H9 (cell line): ENCODE results near the gene RNF31. TPM values are rescaled to one million over a fixed set of nuclear protein-coding genes. Genes with fewer than 3 reads are reported as not detected.

Source experiments
- DNase-seq: peaks from one replicate; pipeline ENCODE4 v3.0.0-alpha.2; 2017
- H2AFZ ChIP-seq: one replicate; pipeline ENCODE4 v1.6.1; 2013; ENCODE audit warnings: mild to moderate bottlenecking, low read length, control low read depth, moderate library complexity
- H2AK5ac ChIP-seq: 2 replicates; pipeline ENCODE4 v1.6.1; 2013; ENCODE audit warnings: low read length, control low read depth, mixed read lengths; ENCODE audit not compliant: insufficient read length
- H2BK120ac ChIP-seq: one replicate; pipeline ENCODE4 v1.6.1; 2013; ENCODE audit warnings: low read depth, mild to moderate bottlenecking, low read length, control low read depth, inconsistent platforms; ENCODE audit not compliant: poor library complexity, severe bottlenecking
- H2BK12ac ChIP-seq: 2 replicates; pipeline ENCODE4 v1.6.1; 2013; ENCODE audit warnings: low read length, control low read depth, mixed read lengths, low read depth; ENCODE audit not compliant: insufficient read length
- H2BK15ac ChIP-seq: 2 replicates; pipeline ENCODE4 v1.6.1; 2013; ENCODE audit warnings: low read depth, low read length, control low read depth
- H2BK20ac ChIP-seq: one replicate; pipeline ENCODE4 v1.6.1; 2013; ENCODE audit warnings: low read depth, mild to moderate bottlenecking, low read length, control low read depth, inconsistent platforms; ENCODE audit not compliant: poor library complexity, severe bottlenecking
- H2BK5ac ChIP-seq: 2 replicates; pipeline ENCODE4 v1.6.1; 2013; ENCODE audit warnings: low read length, control low read depth, mixed read lengths; ENCODE audit not compliant: insufficient read length
- H3K14ac ChIP-seq: 2 replicates; pipeline ENCODE4 v1.6.1; 2013; ENCODE audit warnings: low read length, control low read depth; ENCODE audit not compliant: insufficient read depth
- H3K18ac ChIP-seq: 2 replicates; pipeline ENCODE4 v1.6.1; 2013; ENCODE audit warnings: low read depth, mild to moderate bottlenecking, mixed read lengths, low read length, control low read depth; ENCODE audit not compliant: insufficient read length
- H3K23ac ChIP-seq: 2 replicates; pipeline ENCODE4 v1.6.1; 2013; ENCODE audit warnings: low read length, control low read depth, mixed read lengths, low read depth; ENCODE audit not compliant: insufficient read length
- H3K23me2 ChIP-seq: 2 replicates; pipeline ENCODE4 v1.6.1; 2013; ENCODE audit warnings: low read depth, mild to moderate bottlenecking, mixed read lengths, low read length, control low read depth; ENCODE audit not compliant: insufficient read length, poor library complexity, severe bottlenecking
- H3K27ac ChIP-seq: 2 replicates; pipeline ENCODE4 v1.5.1; 2013; ENCODE audit warnings: low read length, control low read depth, mixed read lengths, low read depth; ENCODE audit not compliant: insufficient read length
- H3K27me3 ChIP-seq: 2 replicates; pipeline ENCODE4 v1.6.1; 2013; ENCODE audit warnings: low read length, control low read depth, inconsistent platforms; ENCODE audit not compliant: insufficient read depth
- H3K4ac ChIP-seq: 2 replicates; pipeline ENCODE4 v1.6.1; 2013; ENCODE audit warnings: low read depth, mild to moderate bottlenecking, control low read depth, inconsistent platforms, low read length, moderate library complexity
- H3K4me1 ChIP-seq: 2 replicates; pipeline ENCODE4 v1.6.1; 2013; ENCODE audit warnings: low read length, control low read depth, inconsistent platforms; ENCODE audit not compliant: insufficient read depth
- H3K4me2 ChIP-seq: 2 replicates; pipeline ENCODE4 v1.6.1; 2013; ENCODE audit warnings: low read length, control low read depth, mixed read lengths; ENCODE audit not compliant: insufficient read length, insufficient read depth
- H3K56ac ChIP-seq: 2 replicates; pipeline ENCODE4 v1.6.1; 2013; ENCODE audit warnings: low read depth, mild to moderate bottlenecking, mixed read lengths, low read length, control low read depth; ENCODE audit not compliant: insufficient read length
- H3K79me1 ChIP-seq: 2 replicates; pipeline ENCODE4 v1.6.1; 2013; ENCODE audit warnings: low read depth, mild to moderate bottlenecking, moderate library complexity, low read length, control low read depth, inconsistent platforms; ENCODE audit not compliant: insufficient read depth, poor library complexity, severe bottlenecking
- H3K79me2 ChIP-seq: 2 replicates; pipeline ENCODE4 v1.6.1; 2013; ENCODE audit warnings: low read length, control low read depth, inconsistent platforms; ENCODE audit not compliant: insufficient read depth
- H3K9ac ChIP-seq: 2 replicates; pipeline ENCODE4 v1.6.1; 2013; ENCODE audit warnings: low read length, control low read depth, mixed read lengths; ENCODE audit not compliant: insufficient read length; ENCODE audit errors: extremely low read depth
- H3K9me3 ChIP-seq: one replicate; pipeline ENCODE4 v1.6.1; 2013; ENCODE audit warnings: low read depth, low read length, inconsistent platforms; ENCODE audit not compliant: control insufficient read depth
- H3T11ph ChIP-seq: one replicate; pipeline ENCODE4 v1.6.1; 2013; ENCODE audit warnings: mild to moderate bottlenecking, low read length, control low read depth, inconsistent platforms
- H4K20me1 ChIP-seq: one replicate; pipeline ENCODE4 v1.6.1; 2013; ENCODE audit not compliant: control insufficient read depth, insufficient read length, insufficient read depth
- H4K5ac ChIP-seq: 2 replicates; pipeline ENCODE4 v1.6.1; 2013; ENCODE audit warnings: low read depth, mild to moderate bottlenecking, mixed read lengths, low read length, control low read depth; ENCODE audit not compliant: insufficient read length
- H4K8ac ChIP-seq: replicated peaks from 2 replicates; pipeline ENCODE4 v1.6.1; 2013; ENCODE audit warnings: low read length, control low read depth, mixed read lengths, low read depth; ENCODE audit not compliant: insufficient read length
- H4K91ac ChIP-seq: 2 replicates; pipeline ENCODE4 v1.6.1; 2013; ENCODE audit warnings: low read depth, mild to moderate bottlenecking, moderate library complexity, mixed read lengths, low read length, control low read depth; ENCODE audit not compliant: insufficient read length
- H3K27ac Mint-ChIP-seq, 3 experiments: 2 replicates in 2 of 3; 3 replicates in 1 of 3; pipeline ENCODE4 v1.8.0; 2020 to 2021; ENCODE audit warnings: mixed read lengths in 3 of 3, mild to moderate bottlenecking in 1 of 3, moderate library complexity in 1 of 3
- H3K27me3 Mint-ChIP-seq: 2 replicates; pipeline ENCODE4 v1.8.0; 2021; ENCODE audit warnings: low read depth, mild to moderate bottlenecking, moderate library complexity, mixed read lengths
- H3K36me3 Mint-ChIP-seq, 3 experiments: 2 replicates in 2 of 3; 3 replicates in 1 of 3; pipeline ENCODE4 v1.8.0; 2020 to 2021; ENCODE audit warnings: low read depth in 3 of 3, mixed read lengths in 3 of 3; ENCODE audit not compliant: insufficient read depth in 1 of 3
- H3K4me1 Mint-ChIP-seq, 2 experiments: 2 replicates each; pipeline ENCODE4 v1.8.0; 2020; ENCODE audit warnings: mixed read lengths in 2 of 2
- H3K4me3 Mint-ChIP-seq, 2 experiments: 2 replicates in 1 of 2; 3 replicates in 1 of 2; pipeline ENCODE4 v1.8.0; 2020 to 2021; ENCODE audit warnings: mild to moderate bottlenecking in 2 of 2, mixed read lengths in 2 of 2, moderate library complexity in 1 of 2
- H3K9me3 Mint-ChIP-seq, 2 experiments: 2 replicates in 1 of 2; 3 replicates in 1 of 2; pipeline ENCODE4 v1.8.0; 2020; ENCODE audit warnings: mild to moderate bottlenecking in 2 of 2, mixed read lengths in 2 of 2, moderate library complexity in 1 of 2
- CTCF ChIP-seq: fragments of 200-600 bp; sonication (generic); conservative IDR thresholded peaks from 3 replicates; pipeline ENCODE4 v1.8.0; 2021; ENCODE audit warnings: antibody characterized with exemption, mild to moderate bottlenecking
- WGBS: extraction: QIAGEN DNeasy Blood & Tissue Kit; methylation state at CpG from one replicate; pipeline ENCODE4 v1.1.7; 2013; ENCODE audit warnings: missing lambda C conversion rate, low lambda C conversion rate, mixed read lengths; ENCODE audit not compliant: insufficient read length; ENCODE audit errors: extremely low coverage; 5-methylcytosine and 5-hydroxymethylcytosine counted together
- total RNA-seq: library from RNA; stranded (reverse); gene quantifications from 2 replicates; pipeline ENCODE4 v1.2.1, GENCODE V29; 2021

RNF31 gene
- total RNA-seq, 1 experiment from 2014 or later: 87.3 TPM

- H3K23me2 ChIP-seq: no peaks in the 10 kb centered on the region
- H4K91ac ChIP-seq: no peak overlapping the region
- no peak overlapping the region for H2AFZ ChIP-seq
- H3K79me1 ChIP-seq: no peaks in the 10 kb centered on the region
- WGBS: no CpG with 5 or more reads among the region's 5 CpGs
- H3K36me3 Mint-ChIP-seq: peaks cover 7 to 42% (median 26%) of the 10 kb centered on the region in 3 experiments
- H3K27me3 Mint-ChIP-seq: no peaks in the 10 kb centered on the region; the same call in 1 of the 2 replicates
- TF ChIP-seq CTCF: no peak
- H3K79me2 ChIP-seq: no peaks in the 10 kb centered on the region
- H2BK20ac ChIP-seq: no peak overlapping the region
- no peak overlapping the region for H3K4me2 ChIP-seq
- no peak overlapping the region; a peak in 1 of 7 replicates for H3K27ac Mint-ChIP-seq
- no peak overlapping the region for H3K23ac ChIP-seq
- H3K18ac ChIP-seq: no peak overlapping the region
- no peaks in the 10 kb centered on the region for H3K9me3 ChIP-seq
- no peak overlapping the region for H3K27ac ChIP-seq
- H3K4me3 Mint-ChIP-seq: no peak overlapping the region
- peaks cover 10 to 12% of the 10 kb centered on the region in 2 experiments for H3K4me1 Mint-ChIP-seq
- no peak overlapping the region for H2BK15ac ChIP-seq
- H2BK120ac ChIP-seq: no peak overlapping the region
- H3K27me3 ChIP-seq: no peaks in the 10 kb centered on the region
- H3K9ac ChIP-seq: no peak overlapping the region
- H4K8ac ChIP-seq: no peak overlapping the region
- H3K14ac ChIP-seq: no peak overlapping the region
- H3T11ph ChIP-seq: no peak overlapping the region
- no peak for DNase-seq
- no peaks in the 10 kb centered on the region for H3K9me3 Mint-ChIP-seq
- no peaks in the 10 kb centered on the region for H4K20me1 ChIP-seq
- no peak overlapping the region for H3K4ac ChIP-seq
- H3K56ac ChIP-seq: no peak overlapping the region
- no peak overlapping the region for H2BK5ac ChIP-seq
- no peak overlapping the region for H4K5ac ChIP-seq
- no peaks in the 10 kb centered on the region for H3K4me1 ChIP-seq
- H2AK5ac ChIP-seq: no peak overlapping the region
- no peak overlapping the region for H2BK12ac ChIP-seq
Observed at GRCh38 chr14:24165785-24166184, 18.5 kb downstream of the RNF31 start.
